Amygdala (tissue), 56 donors: ENCODE measurements around the gene SERPINB6.
"Not testable (repeated sequence)": the region's sequence is repeated elsewhere in the genome, so short reads cannot be mapped to it uniquely, and the experiment has no call there.

Source experiments
- DNase-seq, 56 donors: peaks; one replicate each; lab custom pipeline; 2025; lab: John Stamatoyannopoulos, UW

The SERPINB6 gene

DNA sequence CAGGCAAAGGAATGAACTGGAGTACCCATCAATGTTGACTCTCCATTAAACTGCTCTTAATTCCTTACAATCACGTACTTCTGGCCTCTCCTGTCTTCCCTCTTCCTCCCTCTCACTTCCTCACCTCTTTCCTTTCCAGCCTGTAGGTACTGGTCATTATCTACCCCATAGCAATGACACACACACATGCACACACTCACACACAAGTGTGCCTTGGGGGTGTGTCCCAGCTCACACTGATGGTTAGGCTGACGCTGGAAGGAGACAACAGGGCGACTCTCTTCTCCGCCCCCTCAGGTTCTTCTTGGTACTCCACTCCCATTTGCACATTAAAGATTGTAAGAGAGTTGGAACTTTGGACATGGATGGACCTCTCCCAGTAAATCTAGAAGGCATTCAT is 54.3 kb downstream of the SERPINB6 start:
- no peak for DNase-seq

DNA sequence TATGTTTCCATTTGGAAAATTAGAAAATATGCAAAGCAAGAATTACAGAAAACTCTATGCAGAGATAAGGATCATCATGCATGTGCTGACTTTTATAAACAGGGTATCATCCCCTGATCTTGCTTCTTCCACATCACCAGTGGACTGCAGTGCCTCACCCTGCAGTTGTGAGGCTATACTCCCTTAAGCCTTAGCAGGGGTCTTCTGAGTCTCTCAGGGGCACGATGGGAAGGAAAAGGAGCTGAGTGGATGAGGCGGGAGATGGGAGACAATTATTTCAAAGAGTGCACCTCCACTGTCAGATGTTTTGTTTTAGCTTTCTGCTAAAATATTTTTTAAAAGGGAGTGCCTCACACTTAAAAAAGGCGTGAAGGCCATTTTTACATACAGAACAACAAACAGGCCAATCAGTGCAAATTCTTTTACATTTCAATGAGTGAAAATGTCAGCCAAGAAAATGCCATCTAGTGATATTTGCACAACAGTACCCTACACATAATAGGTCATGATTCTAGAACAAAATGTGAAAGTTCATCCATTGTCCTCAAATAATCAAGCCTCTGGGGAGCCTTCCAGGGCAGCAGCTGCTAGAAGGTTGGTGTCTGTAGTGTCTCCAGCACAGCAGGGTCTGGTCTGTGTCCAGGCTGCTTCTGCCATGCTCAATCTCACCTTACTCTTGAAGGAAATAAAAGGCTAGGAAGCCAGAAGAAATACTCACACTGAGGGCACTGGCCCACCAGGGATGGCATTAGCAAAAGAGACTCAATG is 55.0 kb downstream of the SERPINB6 start:
- peak in 20 of 56 donors; percentile 7 to 58 (median 30) for DNase-seq

- no peak for DNase-seq
Observed at GRCh38 chr6:2915150-2915549, 56.2 kb downstream of the SERPINB6 start.

GRCh38 chr6:2914318-2914660 is 57.1 kb downstream of the SERPINB6 start:
- DNase-seq: no peak

GRCh38 chr6:2913621-2914317 is 57.6 kb downstream of the SERPINB6 start:
- DNase-seq: no peak

- DNase-seq: no peak
Observed at GRCh38 chr6:2911171-2911570, 60.2 kb downstream of the SERPINB6 start.

- DNase-seq: no peak
Observed at GRCh38 chr6:2909718-2910117, 61.6 kb downstream of the SERPINB6 start.

- DNase-seq: not testable (repeated sequence)
Observed at GRCh38 chr6:2909051-2909606, 62.2 kb downstream of the SERPINB6 start.

- not testable (repeated sequence) for DNase-seq
Observed at GRCh38 chr6:2908516-2908915, 62.9 kb downstream of the SERPINB6 start.

GRCh38 chr6:2903411-2904185 is 67.8 kb downstream of the SERPINB6 start:
- DNase-seq: not testable (repeated sequence)

GRCh38 chr6:2901645-2902502 is 69.5 kb downstream of the SERPINB6 start:
- DNase-seq: not testable (repeated sequence)

DNA sequence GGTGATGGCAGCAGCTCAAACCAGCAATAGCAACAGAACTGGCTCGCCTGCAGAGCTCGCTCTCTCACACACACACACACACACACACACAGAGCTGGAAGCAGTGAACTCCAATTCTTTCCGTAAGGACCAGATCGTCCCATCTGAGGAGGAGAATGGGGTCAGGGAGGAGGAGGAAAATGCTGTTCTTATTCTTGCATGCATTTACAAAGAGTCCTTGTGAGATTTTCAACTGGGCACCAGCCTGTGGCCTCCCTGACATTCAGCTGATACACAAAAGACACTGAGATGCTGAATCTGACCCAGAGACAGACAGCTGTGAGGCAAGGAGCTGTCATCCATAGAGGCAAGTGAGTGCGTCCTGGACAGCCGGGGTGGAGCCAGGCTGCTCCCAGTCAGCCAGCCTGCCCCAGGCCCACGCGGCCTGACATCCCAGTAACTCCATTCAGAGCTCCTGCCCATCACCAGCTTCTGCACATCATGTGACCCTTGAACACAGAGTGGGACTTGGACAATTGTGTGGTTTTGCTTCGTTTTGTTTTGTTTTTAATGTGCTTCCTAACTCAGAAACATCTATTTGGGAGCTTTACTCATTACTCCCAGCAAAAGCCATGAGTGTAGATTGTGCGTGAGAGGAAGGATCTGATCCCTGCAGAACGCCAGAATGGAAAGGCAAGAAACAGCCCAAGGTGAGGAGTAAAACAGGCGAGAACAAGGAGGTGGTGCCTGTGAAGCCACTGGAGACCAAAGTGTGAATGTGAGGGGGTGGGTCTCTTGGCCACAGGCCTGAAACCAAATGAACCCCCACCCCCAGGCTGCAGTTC is 70.3 kb downstream of the SERPINB6 start:
- DNase-seq: peak in 23 of 56 donors; percentile 22 to 68 (median 50)

GRCh38 chr6:2900221-2900807 is 71.1 kb downstream of the SERPINB6 start:
- no peak for DNase-seq

DNA sequence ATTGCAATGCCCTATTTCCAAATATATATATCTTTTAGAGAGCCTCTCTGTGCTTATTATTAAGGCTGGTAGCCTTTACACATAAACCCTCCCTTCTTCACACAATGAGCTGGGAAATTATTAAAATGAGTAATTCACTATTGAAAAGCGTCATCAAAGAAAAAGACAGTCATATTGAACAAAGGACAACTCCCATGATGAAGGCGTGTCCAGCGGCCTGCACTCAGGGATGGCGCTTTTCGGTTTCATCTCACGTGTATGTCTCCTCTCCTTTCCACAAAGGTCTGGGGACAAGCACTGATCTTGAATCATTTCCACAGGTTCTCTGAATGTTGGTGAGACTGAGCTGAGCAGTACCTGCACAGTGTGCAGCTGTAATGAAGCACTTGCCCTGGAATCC is 71.8 kb downstream of the SERPINB6 start:
- DNase-seq: no peak
